HG02623 (cell line): ENCODE data around the gene ENTPD1.
"Not testable (repeated sequence)": the region's sequence is repeated elsewhere in the genome, so short reads cannot be mapped to it uniquely, and the experiment has no call there.

ENCODE experiments used
- ATAC-seq: cut with Tn5 transposase; IDR thresholded peaks from one replicate; pipeline ENCODE4 v1.9.1; 2021; ENCODE audit warnings: moderate library complexity; ENCODE audit not compliant: unreplicated experiment

Gene ENTPD1

DNA sequence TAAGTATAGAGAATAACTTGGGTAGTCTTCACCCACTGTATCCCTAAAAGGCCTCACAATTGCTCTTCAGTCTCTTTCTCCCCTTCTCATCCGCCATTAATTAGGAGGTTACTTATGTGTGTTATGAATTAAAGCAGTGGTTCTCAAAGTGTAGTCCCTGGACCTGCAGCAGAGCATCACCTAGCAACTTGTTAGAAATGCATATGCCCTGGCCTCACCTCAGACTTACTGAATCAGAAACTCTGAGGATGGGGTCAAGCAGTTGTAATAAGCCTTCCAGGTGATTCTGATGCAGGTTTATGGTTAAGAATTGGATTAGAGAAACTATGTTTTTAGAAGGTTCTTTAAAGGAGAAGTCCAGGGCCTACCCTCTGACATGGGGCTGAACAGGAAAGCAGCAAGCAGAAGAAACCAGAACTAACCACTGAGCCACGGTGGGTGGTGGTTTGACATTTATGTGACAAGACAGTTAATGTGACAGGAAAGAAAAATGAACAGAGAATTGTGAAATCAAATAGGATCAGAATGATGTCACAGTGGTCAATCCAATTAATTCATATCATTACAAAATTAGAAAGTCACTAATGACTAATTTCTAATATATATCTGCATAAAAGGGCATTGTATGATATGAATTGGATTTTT, 37.6 kb downstream of the ENTPD1 start:
- peak; percentile 42 for ATAC-seq

DNA sequence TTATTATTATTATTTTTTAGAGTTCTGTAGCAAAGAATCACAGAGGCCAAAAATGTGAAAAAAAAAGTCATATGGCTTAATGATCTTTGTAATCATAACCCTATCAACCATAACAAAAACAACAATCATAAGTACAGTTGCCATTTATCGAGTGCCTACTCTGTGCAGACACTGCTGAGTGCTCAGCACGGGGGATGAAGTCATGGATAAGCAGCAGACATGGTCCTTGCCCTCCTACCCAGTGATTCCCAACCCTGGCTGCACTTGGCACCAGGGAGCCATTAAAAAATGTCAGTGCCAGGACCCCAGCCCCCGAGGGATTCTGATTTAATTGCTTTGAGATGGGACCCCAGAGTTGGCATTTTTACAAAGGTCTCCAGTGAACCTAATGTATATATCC, 38.2 kb downstream of the ENTPD1 start:
- no peak for ATAC-seq

DNA sequence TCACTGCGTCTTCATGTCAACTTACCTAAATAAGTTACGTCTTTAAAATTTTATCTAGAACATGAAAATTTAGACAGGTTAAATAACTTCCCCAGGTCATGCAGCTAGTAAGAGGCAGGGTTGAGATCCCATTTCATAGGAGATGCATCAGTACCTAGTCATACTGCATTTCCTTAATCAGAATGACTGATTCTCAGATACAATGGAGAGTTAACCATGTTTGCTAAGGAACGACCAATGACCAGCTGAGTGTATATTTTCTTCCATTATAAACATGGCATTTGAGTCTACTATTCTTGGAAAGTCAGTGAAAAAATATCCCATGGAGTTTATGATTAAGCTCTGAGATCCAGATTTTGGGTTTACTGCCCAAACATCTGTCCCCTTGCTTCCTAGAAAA, 39.6 kb downstream of the ENTPD1 start:
- no peak for ATAC-seq

DNA sequence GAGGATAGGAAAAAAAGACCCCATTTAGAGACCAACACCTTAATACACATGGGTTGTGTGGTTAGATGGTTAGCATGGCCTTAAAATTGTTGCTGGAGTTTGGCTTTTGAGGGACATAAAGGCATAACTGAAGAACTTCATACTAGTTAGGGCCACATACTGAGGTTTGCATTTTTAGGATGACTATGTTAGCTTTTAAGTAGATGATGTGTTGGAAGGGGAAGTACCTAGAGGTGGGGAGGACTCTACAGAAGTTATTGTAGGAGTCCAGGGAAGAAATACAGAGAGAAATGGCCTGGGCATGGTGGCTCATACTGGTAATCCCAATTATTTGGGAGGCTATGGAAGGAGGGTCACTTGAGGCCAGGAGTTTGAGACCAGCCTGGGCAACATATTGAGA, 40.5 kb downstream of the ENTPD1 start:
- no peak for ATAC-seq

DNA sequence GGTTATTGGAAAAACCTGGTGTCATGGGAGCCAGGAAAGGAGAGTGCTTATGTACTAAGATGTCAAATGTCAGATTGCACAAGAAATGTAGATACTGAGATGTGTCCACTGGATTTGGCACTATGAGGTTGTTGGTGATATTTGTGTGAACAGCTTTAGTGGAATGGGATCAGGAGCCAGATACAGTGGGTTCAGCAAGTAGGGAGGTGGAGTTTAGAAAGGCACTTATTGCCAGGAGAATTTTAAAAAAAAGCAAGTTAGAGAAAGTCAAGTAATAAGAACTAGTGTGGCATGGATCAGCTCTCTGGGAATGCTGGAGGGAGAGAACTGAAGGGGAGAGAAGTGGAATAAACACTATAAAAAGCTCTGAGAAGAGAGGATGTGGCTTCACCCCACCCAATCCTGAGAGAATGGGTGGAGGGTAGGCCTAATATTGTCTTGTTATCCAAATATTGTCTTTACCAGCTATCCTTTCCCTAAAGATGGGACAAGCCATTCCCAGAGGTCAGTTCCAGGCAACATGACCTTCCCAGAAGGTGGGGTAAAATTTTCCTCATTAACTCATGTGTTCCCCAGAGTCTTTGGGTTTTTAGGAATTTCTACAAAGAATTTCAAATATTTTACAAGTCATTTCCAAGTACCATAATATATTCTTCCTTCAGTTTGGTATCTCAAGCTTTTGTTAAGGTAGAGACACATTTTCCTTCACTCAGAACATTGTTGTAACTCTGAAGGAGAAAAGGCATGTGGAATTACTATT, 42.3 kb downstream of the ENTPD1 start:
- no peak for ATAC-seq

DNA sequence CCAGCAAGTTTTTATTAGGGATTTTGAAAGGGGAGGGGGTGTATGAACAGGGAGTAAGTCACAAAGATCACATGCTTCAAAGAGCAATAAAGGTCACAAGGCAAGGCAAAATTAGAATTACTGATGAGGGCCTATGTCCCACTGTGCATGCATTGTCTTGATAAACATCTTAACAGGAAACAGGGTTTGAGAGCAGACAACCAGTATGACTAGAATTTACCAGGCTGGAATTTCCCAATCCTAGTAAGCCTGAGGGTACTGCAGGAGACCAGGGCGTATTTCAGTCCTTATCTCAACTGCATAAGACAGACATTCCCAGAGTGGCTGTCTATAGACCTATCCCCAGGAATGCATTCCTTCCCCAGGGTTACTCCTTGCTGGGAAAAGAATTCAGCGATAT, 44.3 kb downstream of the ENTPD1 start:
- ATAC-seq, result not testable (repeated sequence)

DNA sequence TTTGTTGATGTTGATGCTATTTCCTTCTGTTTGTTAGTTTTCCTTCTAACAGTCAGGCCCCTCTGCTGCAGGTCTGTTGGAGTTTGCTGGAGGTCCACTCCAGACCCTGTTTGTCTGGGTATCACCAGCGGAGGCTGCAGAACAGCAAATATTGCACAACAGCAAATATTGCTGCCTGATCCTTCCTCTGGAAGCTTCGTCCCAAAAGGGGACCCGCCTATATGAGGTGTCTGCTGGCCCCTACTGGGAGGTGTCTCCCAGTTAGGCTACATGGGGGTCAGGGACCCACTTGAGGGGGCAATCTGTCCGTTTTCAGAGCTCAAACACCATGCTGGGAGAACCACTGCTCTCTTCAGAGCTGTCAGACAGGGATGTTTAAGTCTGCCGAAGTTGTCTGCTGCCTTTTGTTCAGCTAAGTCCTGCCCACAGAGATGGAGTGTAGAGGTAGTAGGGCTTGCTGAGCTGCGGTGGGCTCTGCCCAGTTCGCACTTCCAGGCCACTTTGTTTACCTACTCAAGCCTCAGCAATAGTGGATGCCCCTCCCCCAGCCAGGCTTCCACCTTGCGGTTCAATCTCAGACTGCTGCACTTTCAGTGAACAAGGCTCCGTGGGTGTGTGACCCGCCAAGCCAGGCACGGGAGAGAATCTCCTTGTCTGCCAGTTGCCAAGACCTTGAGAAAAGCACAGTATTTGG, 50.9 kb downstream of the ENTPD1 start:
- not testable (repeated sequence) for ATAC-seq

DNA sequence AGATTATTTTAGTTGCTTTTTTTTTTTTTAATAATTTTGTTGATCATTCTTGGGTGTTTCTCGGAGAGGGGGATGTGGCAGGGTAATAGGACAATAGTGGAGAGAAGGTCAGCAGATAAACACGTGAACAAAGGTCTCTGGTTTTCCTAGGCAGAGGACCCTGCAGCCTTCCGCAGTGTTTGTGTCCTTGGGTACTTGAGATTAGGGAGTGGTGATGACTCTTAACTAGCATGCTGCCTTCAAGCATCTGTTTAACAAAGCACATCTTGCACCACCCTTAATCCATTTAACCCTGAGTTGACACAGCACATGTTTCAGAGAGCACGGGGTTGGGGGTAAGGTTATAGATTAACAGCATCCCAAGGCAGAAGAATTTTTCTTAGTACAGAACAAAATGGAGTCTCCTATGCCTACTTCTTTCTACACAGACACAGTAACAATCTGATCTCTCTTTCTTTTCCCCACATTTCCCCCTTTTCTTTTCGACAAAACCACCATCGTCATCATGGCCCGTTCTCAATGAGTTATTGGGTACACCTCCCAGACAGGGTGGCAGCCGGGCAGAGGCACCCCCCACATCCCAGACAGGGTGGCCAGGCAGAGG, 52.8 kb downstream of the ENTPD1 start:
- ATAC-seq, result not testable (repeated sequence)

DNA sequence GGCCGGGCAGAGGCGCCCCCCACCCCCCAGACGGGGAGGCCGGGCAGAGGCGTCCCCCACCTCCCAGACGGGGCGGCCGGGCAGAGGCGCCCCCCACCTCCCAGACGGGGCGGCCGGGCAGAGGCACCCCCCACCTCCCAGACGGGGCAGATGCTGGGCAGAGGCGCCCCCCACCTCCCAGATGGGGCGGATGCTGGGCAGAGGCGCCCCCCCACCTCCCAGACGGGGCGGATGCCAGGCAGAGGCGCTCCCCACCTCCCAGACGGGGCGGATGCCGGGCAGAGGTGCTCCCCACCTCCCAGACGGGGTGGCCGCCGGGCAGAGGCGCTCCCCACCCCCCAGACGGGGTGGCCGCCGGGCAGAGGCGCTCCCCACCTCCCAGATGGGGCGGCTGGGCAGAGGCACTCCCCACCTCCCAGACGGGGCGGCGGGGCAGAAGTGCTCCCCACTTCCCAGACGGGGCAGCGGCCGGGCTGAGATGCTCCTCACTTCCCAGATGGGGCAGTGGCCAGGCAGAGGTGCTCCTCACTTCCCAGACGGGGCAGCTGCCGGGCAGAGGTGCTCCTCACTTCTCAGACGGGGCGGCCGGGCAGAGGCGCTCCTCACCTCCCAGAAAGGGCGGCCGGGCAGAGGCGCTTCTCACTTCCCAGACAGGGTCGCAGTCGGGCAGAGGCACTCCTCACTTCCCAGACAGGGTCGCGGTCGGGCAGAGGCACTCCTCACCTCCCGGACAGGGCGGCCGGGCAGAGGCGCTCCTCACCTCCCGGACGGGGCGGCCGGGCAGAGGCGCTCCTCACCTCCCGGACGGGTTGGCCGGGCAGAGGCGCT, 53.6 kb downstream of the ENTPD1 start:
- ATAC-seq, result no peak

DNA sequence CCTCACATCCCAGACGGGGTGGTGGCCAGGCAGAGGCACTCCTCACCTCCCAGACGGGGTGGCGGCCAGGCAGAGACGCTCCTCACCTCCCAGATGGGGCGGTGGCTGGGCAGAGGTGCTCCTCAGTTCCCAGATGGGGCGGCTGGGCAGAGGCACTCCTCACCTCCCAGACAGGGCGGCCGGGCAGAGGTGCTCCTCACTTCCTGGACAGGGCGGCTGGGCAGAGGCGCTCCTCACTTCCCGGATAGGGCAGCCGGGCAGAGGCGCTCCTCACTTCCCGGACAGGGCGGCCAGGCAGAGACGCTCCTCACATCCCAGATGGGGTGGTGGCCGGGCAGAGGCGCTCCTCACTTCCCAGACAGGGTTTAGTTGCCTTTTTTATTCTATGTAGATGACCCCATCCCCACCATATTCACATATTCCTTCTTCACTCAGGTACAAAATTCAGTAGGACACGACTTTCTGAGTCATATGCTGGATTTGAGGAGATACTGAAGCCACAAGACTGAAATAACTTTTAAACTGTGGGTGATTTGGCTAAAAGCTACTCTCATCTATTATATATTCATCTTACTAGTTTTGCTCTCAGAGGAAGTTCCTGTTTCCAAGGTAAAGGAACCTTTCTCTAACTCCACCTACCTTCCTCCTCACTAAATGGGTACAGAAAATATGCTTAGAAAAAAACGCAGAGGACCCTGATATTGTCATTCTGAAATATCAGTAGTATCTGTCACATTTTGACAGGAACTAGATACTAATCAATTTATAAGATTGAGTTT, 54.4 kb downstream of the ENTPD1 start:
- ATAC-seq, result no peak

DNA sequence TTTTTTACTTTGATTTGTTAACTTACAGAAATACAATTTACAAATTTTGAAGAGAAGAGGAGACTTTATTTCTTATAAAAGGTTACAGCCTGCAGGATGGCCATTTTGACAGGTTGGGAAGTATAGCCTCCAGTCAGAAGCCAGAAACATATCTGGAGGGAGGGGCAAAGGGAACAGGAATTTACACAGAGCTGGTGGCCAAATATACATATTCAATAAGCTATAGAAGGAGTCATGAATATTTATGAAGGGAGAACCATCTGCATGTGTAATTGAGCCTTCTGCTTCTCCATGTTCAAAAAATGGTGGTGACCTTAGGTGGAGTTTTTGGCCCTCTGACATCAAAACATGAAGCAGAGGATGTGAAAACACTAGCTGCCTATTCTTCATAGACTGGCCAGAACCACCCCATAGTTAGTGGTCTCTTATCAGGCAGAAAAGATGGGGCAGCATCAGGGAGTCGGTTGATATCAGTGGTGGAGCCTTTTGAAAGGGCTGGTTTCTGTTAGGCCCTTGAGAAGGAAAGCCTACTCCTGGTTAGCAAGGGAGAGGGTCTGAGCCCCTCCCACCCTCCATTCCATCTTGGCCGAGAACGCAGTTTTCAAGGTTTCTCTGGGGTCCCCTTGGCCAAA, 57.2 kb downstream of the ENTPD1 start:
- ATAC-seq, result no peak

DNA sequence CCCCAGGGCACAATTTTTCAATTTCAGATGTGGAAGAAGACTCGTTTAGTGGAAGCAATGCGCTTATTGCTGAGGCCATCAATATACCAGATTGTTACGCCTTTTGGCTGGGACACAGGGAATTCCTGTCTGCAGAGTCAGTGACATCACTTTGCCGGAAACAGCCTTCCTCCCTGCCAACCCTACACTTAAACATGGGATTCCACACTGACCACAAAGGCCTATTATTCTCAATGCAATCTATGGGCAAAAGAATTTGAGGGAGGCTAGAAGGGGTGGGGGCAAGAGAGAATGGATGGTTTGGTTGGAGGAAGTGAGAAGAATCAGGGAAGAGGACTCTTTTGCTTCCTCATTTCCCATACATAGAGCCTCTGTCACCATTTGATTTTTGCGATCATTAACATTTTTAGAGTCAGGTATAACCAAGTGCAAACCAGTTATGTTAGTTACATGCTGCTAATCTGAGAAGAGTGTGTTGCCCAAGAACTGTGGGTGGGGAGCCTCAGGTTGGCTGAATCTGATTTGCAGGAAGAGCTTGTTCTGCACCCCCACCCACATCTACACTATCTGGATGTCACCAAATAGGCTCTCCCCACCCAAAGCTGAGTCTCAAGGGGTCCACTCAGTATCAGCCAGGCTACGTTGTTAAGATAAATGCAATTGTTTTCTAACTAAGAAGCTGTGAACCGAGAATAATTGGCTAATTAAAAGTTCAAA, 58.2 kb downstream of the ENTPD1 start:
- no peak for ATAC-seq

DNA sequence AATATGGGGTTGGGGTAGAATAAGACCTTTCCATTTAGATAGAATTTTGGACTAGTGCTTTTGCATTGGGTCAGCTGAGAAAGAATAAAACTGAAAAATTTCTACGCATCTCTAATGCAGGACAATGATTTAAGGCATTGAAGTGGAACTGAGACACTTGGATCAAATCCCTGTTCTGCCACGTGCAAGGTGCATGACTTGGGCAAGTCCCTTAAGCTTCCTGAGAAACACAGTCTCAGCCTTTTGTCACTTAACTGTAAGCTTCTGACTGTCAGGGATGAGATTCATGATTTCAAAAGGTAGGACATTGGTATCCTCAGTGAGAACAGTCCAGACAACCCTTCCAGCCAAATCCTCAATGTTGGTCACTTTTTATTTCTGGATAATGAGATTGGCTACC, 59.2 kb downstream of the ENTPD1 start:
- no peak for ATAC-seq

DNA sequence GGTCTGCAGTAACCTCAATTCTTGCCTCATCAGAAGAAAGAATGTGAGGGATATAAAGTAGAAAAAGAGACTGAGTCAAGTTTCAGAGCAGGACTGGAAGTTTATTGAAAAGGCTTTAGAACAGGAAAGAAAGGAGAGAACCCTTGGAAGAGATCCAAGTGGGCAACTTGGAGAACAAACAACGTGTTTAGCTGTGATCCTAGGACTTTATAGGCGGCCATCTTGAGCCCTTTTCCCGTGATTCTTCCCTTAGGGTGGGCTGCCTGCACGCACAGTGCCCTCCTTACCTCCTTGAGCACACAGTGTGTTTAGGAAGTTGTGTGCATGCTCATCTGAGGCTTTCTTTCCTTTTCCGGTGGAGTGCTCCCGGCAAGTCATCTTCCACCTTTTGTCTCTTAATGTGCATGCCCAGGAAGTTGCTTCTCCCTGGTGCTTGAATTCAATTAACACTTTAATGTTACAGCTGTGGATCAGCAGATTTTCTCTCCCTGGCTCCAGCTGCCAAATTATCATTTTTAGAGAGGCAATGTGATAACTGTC, 59.8 kb downstream of the ENTPD1 start:
- ATAC-seq, result no peak

DNA sequence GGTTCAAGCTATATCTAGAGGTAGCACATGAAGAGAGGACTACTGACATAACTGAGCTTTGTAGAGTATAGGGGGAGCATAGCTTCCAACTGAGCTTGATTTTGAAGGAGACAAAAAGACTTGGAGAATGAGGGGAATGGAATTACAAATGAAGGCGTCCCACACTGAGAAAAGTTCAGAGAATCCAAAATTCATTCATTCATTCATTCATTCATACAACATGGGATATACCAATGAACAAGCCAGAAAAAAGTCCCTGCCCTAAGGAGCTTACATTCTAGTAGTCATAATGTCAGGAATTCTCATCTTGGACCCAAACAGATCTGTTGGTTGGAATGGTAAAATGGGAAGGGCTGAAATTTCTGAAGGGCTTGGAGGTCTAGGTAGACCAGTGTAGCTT, 62.0 kb downstream of the ENTPD1 start:
- no peak for ATAC-seq

DNA sequence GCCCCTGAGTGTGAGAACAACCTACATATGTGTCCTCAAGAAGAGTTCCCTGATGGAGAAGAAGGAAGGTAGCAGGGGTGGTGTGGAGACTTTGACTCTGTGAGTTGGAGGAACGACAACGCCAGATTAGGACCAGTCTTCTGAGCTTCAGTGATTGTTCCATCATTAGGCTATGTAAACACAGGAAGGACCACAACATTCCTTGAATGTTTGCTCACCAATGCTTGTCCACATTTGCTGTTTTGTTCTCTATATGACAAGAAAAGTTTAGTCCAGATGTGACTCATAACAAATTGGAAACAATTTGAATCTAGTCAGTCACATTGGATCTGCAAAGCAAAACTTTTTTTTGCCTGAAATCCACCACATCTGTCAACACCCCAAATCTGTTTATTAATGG, 62.7 kb downstream of the ENTPD1 start:
- no peak for ATAC-seq

DNA sequence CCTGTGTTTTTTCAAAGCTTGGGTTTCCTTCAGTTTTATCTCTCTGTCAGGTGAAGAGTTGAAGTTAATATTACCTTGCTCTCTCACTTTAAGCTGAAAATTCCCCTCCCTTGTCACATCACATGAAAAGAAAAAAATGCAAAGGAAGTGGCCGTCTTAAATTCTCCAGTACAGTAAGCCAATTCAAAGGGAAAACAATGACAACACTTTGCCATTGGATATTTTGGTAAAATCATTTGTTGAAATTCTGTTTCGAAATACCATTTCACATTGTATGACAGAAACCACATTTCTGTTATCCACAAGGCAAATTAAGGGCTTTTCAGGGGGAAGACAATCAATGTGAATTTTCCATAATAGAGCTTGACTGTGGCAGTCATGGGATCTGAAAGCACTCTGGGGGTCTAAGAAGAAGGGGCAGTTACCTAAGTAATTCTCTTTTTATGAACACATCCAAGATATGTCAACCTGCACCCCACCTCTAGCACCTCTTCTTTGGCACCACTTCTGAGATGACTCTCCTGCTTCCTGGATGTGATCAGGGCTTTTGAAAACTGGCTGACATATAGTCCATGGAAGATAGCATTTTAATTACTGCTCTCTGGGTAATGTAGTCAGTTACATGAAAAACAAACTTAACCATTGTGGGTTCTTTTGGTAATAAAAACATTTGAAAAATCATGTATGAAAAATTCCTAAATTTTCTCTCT, 63.8 kb downstream of the ENTPD1 start:
- ATAC-seq, result no peak

DNA sequence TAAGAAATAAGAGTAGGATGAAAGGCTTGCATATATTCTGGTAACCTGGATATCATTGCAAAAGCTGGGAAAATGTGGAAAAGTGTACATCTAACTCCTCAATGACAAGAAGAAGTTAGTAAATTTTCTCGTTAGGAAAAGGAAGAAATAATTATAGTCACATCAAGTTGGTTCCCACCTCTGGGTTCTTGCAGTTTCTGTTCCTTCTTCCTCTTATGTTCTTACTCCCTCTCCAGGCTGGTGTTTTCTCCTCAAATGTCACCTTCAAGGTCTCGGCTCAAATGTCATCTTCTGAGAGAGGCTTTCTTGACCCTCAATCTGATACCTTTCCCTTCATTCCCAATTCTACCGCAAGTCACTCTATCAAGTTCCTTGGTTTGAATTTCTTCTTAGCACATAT, 64.4 kb downstream of the ENTPD1 start:
- ATAC-seq, result peak; percentile 43
